22Rv1 (cell line): ENCODE data around the gene ZDHHC8.

Experiments
- H3K27ac ChIP-seq: fragments of 450-650 bp; 2 replicates; pipeline ENCODE4 v1.5.1; 2017
- ZFX ChIP-seq: fragments of 450-650 bp; IDR thresholded peaks from 2 replicates; pipeline ENCODE4 v1.6.1; 2017; ENCODE audit warnings: antibody characterized with exemption, borderline replicate concordance
- TF ChIP-seq, protein P1 (sequence below): fragments of 450-650 bp; IDR thresholded peaks from 2 replicates; pipeline ENCODE4 v1.5.1; 2017; ENCODE audit warnings: mild to moderate bottlenecking

ZDHHC8 gene

GRCh38 chr22:20116376-20116950, 15.1 kb upstream of the ZDHHC8 start:
- peak overlapping the region; percentile 86 for H3K27ac ChIP-seq
- TF ChIP-seq ZFX = no peak
- TF ChIP-seq, protein P1, sequence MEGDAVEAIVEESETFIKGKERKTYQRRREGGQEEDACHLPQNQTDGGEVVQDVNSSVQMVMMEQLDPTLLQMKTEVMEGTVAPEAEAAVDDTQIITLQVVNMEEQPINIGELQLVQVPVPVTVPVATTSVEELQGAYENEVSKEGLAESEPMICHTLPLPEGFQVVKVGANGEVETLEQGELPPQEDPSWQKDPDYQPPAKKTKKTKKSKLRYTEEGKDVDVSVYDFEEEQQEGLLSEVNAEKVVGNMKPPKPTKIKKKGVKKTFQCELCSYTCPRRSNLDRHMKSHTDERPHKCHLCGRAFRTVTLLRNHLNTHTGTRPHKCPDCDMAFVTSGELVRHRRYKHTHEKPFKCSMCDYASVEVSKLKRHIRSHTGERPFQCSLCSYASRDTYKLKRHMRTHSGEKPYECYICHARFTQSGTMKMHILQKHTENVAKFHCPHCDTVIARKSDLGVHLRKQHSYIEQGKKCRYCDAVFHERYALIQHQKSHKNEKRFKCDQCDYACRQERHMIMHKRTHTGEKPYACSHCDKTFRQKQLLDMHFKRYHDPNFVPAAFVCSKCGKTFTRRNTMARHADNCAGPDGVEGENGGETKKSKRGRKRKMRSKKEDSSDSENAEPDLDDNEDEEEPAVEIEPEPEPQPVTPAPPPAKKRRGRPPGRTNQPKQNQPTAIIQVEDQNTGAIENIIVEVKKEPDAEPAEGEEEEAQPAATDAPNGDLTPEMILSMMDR = no peak

DNA sequence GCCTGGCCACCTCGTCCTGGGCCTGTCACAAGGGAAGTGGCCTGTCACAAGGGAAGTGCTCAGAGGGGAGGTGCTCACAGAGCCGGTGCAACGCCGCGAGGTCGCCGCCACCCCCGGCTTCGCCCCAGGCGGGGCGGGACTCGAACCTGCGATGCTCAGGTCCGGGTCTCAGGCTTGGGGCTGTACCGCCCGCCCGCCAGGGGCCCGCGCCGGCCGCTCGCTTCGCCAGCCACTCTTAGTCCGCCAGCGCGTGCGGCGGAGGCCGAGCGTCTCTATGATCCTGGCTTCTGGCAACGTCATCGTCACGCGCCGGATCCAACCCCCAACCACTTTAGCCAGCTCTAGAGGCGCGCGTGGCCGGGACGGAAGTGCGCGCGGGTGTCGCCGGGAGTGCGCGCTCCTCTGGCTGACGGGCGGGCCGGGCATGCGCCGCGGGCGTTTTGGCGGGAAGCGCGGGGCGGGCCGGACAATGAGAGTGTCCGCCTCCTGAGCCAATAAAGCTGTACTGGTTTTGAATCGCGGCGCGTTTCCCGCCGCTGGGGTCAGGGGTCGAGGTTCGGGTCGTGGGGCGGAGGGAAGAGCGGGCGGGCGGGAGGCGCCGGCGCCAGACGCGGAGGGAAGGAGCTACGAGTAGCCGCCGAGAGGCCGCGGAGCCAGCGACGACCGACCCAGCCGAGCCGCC, 14.5 kb upstream of the ZDHHC8 start, which contains the start of gene TRMT2A:
TSS of gene TRMT2A (minus strand) at position 276 of the 682 bp plus-strand sequence. CDS start 320 bp downstream, outside the sequence.
- no peak for TF ChIP-seq ZFX
- TF ChIP-seq, protein P1 = peak; percentile 58

GRCh38 chr22:20117633-20118299, 13.8 kb upstream of the ZDHHC8 start:
- peak overlapping the region; percentile 86 for H3K27ac ChIP-seq
- TF ChIP-seq ZFX = no peak
- TF ChIP-seq, protein P1 = no peak

More for the DNA sequence above, 14.5 kb upstream of the ZDHHC8 start, which contains the start of gene TRMT2A:
- peak within 1 kb of the TSS; percentile 86 for H3K27ac ChIP-seq

DNA sequence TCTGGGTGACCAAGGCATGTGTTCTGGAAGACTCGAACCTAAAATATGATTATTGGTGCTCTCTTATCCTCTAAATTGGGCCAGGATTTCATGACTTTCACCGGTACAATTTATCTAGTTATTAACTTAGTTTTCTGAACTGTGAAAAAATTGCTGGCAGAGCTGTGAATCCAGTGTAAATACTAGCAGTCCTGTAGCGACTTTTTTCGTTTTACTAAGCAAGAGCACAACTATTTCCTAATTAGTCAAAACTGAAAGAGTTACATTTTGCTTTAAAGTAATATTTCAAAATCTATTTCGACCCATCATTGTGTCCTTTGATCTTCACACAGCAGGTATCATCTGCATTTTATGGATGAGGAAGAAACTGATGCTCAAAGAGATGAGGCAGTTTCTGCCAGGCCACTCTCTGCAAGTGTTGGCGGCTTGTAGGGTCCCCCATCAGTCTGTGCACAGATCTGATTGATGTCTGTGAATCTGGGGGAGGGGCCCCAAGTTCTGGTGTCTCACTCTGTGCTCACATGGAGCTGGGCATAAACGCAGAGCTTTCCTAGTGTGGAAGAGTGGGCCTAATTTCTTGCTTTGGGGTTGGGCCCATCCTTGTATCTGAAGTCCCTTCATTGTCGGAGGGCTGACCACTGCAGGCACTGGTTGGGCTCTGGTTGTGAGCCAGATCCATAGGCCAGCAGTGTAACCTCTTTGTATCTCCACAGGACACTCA, 13.1 kb upstream of the ZDHHC8 start:
- TF ChIP-seq ZFX = no peak
- TF ChIP-seq, protein P1 = no peak
- peak overlapping the region; percentile 86 for H3K27ac ChIP-seq

- TF ChIP-seq, protein P1 = no peak
- TF ChIP-seq ZFX = no peak
- H3K27ac ChIP-seq = no peak overlapping the region
Observed at GRCh38 chr22:20121856-20122415, 9.7 kb upstream of the ZDHHC8 start.

DNA sequence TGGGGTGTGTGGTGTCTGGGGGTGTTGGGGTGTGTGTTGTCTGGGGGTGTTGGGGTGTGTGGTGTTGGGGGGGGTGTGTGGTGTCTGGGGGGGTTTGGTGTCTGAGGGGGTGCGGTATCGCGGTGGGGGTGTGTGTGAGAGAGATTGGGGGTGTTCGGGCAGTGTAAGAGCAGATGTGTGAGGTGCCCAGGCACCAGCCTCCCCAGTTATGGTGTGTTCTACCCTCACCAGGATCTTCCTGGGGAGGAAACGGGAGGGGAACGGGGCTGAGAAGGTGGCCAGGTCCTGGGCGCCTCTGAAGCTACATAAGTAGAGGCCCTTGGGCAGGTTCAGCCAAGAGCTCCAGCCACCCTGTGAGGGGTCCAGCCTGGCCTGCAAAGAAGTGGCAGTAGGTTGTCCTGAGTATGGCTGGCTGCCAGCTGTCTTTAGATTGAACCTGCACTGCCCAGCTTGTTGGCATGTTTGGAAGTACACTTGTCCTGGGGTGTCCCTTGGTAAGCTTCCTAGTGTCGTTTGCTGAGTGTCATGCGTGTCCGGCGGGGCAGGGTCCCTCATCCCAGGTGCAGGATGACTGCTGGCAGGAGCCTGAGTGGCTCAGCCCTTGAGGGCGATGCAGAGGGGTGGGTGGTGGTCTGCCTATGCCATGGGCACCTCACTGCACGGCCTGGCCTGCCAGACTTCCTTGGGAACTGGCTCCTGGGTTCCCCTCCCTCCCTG, 8.1 kb upstream of the ZDHHC8 start:
- no peak overlapping the region for H3K27ac ChIP-seq

More for the DNA sequence above, 8.1 kb upstream of the ZDHHC8 start:
- no peak for TF ChIP-seq ZFX
- TF ChIP-seq, protein P1 = no peak
